ENCODE measurements around the gene ZNF268.
A peak's percentile ranks its signal among the peaks of the same experiment; 100 is the strongest.

ZNF268 gene

GRCh38 chr12:133181238-133181959 lies at the start of gene ZNF268:
Gene ZNF268 (plus strand): TSS chr12:133181495. CDS start chr12:133181998, 503 bp downstream.
- peak; percentile 90 to 99 for DNase-seq

GRCh38 chr12:133135747-133136146 lies 45.5 kb upstream of the ZNF268 start:
- DNase-seq, result no peak

GRCh38 chr12:133145981-133146380 lies 35.3 kb upstream of the ZNF268 start:
- DNase-seq, result no peak

- DNase-seq, result no peak
These were observed 25.1 kb upstream of the ZNF268 start for GRCh38 chr12:133156125-133156690.

- no peak for DNase-seq
These were observed 15.5 kb upstream of the ZNF268 start for GRCh38 chr12:133165776-133166175.

GRCh38 chr12:133172491-133172890 lies 8.8 kb upstream of the ZNF268 start:
- DNase-seq, result no peak

- DNase-seq, result no peak
These were observed 6.4 kb upstream of the ZNF268 start for GRCh38 chr12:133174901-133175300.

- DNase-seq, result no peak
These were observed 626 bp upstream of the ZNF268 start for GRCh38 chr12:133180669-133181068.

GRCh38 chr12:133190176-133190575 lies 8.9 kb downstream of the ZNF268 start:
- DNase-seq, result no peak

GRCh38 chr12:133192847-133193246 lies 11.6 kb downstream of the ZNF268 start:
- DNase-seq, result no peak

- DNase-seq, result no peak
These were observed 20.6 kb downstream of the ZNF268 start for GRCh38 chr12:133201888-133202287.

GRCh38 chr12:133202493-133203343 lies 21.4 kb downstream of the ZNF268 start:
- no peak for DNase-seq

GRCh38 chr12:133203344-133204263 lies 22.3 kb downstream of the ZNF268 start:
- DNase-seq, result no peak

- no peak for DNase-seq
These were observed 22.9 kb downstream of the ZNF268 start for GRCh38 chr12:133204264-133204603.

GRCh38 chr12:133206390-133206789 lies 25.1 kb downstream of the ZNF268 start:
- no peak for DNase-seq

- no peak for DNase-seq
These were observed 34.4 kb downstream of the ZNF268 start for GRCh38 chr12:133215724-133216123.

GRCh38 chr12:133217219-133217618 lies 35.9 kb downstream of the ZNF268 start:
- DNase-seq, result no peak

- DNase-seq, result no peak
These were observed 39.2 kb downstream of the ZNF268 start for GRCh38 chr12:133220521-133220920.

- DNase-seq, result no peak
These were observed 39.9 kb downstream of the ZNF268 start for GRCh38 chr12:133221241-133221640.

- no peak for DNase-seq
These were observed 40.9 kb downstream of the ZNF268 start for GRCh38 chr12:133222211-133222610.

- DNase-seq, result no peak
These were observed 44.2 kb downstream of the ZNF268 start for GRCh38 chr12:133225527-133225926.

GRCh38 chr12:133226690-133227089 lies 45.4 kb downstream of the ZNF268 start:
- DNase-seq, result no peak

Measured in inflammatory macrophage treated with lipopolysaccharide for 1 hour (primary cell).